D341Med (cell line): ENCODE data around the gene SLC9A7.

Experiments used
- DNase-seq: peaks from one replicate; pipeline ENCODE4 v3.0.0; 2012; ENCODE audit warnings: low spot score

Gene SLC9A7

GRCh38 chrX:46647251-46647650 is 111.7 kb downstream of the SLC9A7 start:
- no peak for DNase-seq

GRCh38 chrX:46645614-46646013 is 113.3 kb downstream of the SLC9A7 start:
- DNase-seq, result no peak

- DNase-seq, result no peak
These were observed 115.3 kb downstream of the SLC9A7 start for GRCh38 chrX:46643636-46644035.

GRCh38 chrX:46642145-46642544 is 116.8 kb downstream of the SLC9A7 start:
- DNase-seq, result peak; percentile 25

- DNase-seq, result no peak
These were observed 121.0 kb downstream of the SLC9A7 start for GRCh38 chrX:46637938-46638337.

GRCh38 chrX:46636223-46636622 is 122.7 kb downstream of the SLC9A7 start:
- DNase-seq, result no peak

- no peak for DNase-seq
These were observed 123.7 kb downstream of the SLC9A7 start for GRCh38 chrX:46635186-46635585.

GRCh38 chrX:46634577-46634976 is 124.3 kb downstream of the SLC9A7 start:
- no peak for DNase-seq

GRCh38 chrX:46630141-46630540 is 128.8 kb downstream of the SLC9A7 start:
- no peak for DNase-seq

- no peak for DNase-seq
These were observed 130.2 kb downstream of the SLC9A7 start for GRCh38 chrX:46628460-46629371.

GRCh38 chrX:46627711-46628419 is 131.1 kb downstream of the SLC9A7 start:
- DNase-seq, result no peak

- DNase-seq, result no peak
These were observed 131.9 kb downstream of the SLC9A7 start for GRCh38 chrX:46627062-46627461.

- no peak for DNase-seq
These were observed 132.4 kb downstream of the SLC9A7 start for GRCh38 chrX:46626566-46626965.

- no peak for DNase-seq
These were observed 134.7 kb downstream of the SLC9A7 start for GRCh38 chrX:46624090-46624786.

GRCh38 chrX:46621572-46621971 is 137.3 kb downstream of the SLC9A7 start:
- no peak for DNase-seq

GRCh38 chrX:46620505-46620904 is 138.4 kb downstream of the SLC9A7 start:
- DNase-seq, result no peak

GRCh38 chrX:46618947-46619346 is 140.0 kb downstream of the SLC9A7 start:
- no peak for DNase-seq

GRCh38 chrX:46617906-46618305 is 141.0 kb downstream of the SLC9A7 start:
- DNase-seq, result no peak

- no peak for DNase-seq
These were observed 147.1 kb downstream of the SLC9A7 start for GRCh38 chrX:46611658-46612362.

- no peak for DNase-seq
These were observed 148.8 kb downstream of the SLC9A7 start for GRCh38 chrX:46610070-46610658.

GRCh38 chrX:46607916-46608315 is 151.0 kb downstream of the SLC9A7 start:
- DNase-seq, result no peak
